GM11168 (cell line): Measurements from ENCODE around the gene DNAAF3.

Source experiments
- in situ Hi-C: fragments of 300-500 bp; cut with MboI; formaldehyde crosslinking; loops from one replicate; pipeline ENCODE4 v1.12.0; 2022; ENCODE audit warnings: low sequenced_read_pairs; ENCODE audit not compliant: unreplicated experiment

Gene DNAAF3

DNA sequence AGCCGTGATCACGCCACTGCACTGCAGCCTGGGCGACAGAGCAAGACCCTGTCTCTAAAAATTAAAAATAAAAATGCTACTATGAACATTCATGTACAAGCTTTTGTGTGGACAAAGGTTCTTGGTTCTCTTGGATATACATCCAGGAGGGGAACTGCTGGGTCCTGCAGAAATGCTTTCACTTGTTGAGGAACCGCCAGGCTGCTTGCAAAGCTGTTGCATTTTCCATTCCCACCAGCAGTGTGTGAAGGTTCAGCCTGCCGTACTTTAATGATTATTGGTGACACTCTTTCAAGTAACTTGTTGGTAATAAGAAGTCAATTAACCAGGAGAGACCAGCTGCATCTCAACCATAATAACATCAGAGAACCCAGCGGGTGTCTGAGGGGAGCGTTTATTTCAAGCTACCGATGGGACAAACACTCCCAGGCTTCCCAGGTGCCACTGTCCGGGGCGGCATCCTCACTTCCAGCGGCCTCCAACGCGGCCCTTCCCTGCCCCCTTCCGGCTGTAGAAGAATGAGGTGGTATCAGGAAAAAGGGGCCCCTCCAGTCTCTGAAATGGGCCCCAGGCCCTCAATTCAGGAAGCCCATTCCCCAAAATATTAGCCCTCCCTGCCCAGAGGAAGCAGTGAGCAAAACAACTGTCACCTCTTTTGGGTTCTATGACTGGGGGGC, 33.8 kb downstream of the DNAAF3 start:
- in situ Hi-C loops: loop anchor here (25.0 kb wide), 1 partner anchor 280 kb away; the partner anchor contains the start of gene UBE2S

DNA sequence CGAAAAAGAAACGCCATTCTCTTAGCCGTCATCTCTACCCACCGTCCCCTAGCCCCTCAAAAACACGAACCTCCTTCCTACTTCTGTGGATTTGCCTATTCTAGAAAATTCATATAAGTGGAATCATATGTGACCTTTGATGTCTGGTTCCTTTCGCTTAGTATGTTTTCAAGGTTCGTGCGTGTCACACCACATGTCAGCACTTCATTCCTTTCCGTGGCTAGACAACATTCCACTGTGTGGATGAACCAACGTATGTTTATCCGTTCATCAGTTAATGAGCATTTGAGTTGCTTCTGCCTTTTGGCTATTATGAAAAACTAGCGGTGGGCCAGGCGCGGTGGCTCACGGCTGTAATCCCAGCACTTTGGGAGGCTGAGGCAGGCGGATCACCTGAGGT, 35.0 kb downstream of the DNAAF3 start:
- in situ Hi-C loops: loop anchor here (25.0 kb wide), 1 partner anchor 281 kb away; the partner anchor contains the start of gene UBE2S

DNA sequence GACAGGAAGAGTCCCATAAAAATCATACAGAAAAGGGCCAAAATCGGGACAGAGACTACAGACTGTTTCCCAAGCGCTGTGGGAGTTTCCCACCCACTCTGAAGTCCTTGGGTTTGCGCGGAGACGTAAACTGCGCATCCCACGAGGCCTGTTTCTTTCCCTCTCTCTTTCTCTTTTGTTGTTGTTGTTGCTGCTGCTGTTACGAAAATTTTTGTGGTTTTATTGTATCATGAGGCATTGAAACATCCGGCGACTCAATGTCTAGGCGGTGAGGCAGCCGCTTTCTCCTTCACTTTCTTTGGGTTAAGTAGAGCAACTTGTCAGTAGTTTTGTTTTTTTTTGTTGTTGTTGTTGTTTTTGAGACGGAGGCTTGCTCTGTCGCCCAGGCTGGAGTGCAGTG, 47.4 kb downstream of the DNAAF3 start:
- in situ Hi-C loops: no loop called here

DNA sequence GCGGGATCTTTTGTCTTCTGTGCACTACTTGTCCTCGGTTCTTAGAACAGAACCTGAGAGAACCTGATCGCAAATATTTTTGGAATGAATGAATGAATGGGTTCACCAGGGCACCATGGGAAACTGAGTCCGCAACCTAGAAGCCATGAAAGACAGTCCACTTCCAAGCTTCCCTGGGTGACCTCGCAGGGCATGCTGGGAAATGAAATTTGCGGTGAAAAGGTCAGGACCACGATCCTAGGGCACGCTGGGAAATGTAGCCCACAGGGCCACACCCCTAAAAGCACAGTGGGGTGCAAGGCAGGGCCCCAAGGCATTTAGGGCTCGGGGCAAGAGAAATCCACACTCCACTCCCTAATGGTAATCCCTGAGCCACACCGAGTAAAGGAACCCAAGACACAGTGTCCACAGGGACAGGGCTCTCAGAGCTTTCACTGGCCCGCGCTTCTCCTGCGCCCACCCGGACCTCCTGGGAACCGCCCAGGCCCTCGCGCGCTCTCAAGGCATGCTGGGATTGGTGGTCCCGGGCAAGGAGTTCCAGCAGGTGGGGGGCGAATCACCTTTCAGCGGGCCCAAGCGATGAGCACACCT, 47.9 kb downstream of the DNAAF3 start:
- in situ Hi-C loops: no loop called here

DNA sequence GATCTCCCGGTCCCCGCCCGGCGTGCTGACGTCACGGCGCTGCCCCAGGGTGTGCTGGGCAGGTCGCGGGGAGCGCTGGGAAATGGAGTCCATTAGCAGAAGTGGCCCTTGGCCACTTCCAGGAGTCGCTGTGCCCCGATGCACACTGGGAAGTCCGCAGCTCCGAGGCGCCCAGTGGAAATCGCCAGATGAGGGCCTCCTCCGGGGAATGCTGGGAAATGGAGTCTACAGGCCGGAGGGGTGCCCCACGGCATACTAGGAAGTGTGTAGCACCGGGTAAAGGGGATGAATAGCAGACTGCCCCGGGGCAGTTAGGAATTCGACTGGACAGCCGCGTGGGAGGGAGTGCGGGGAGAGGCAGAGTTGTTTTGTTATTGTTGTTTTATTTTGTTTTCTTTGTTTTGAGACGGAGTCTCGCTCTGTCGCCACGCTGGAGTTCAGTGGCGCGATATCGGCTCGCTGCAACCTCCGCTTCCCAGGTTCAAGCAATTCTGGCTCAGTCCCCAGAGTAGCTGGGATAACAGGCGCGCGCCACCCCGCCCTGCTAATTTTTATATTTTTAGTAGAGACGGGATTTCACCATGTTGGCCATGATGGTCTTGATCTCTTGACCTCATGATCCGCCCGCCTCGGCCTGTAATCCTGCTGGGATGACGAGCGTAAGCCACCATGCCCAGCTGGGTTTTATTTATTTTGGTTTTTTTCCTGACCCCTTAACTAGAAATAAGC, 48.6 kb downstream of the DNAAF3 start:
- in situ Hi-C loops: no loop called here

DNA sequence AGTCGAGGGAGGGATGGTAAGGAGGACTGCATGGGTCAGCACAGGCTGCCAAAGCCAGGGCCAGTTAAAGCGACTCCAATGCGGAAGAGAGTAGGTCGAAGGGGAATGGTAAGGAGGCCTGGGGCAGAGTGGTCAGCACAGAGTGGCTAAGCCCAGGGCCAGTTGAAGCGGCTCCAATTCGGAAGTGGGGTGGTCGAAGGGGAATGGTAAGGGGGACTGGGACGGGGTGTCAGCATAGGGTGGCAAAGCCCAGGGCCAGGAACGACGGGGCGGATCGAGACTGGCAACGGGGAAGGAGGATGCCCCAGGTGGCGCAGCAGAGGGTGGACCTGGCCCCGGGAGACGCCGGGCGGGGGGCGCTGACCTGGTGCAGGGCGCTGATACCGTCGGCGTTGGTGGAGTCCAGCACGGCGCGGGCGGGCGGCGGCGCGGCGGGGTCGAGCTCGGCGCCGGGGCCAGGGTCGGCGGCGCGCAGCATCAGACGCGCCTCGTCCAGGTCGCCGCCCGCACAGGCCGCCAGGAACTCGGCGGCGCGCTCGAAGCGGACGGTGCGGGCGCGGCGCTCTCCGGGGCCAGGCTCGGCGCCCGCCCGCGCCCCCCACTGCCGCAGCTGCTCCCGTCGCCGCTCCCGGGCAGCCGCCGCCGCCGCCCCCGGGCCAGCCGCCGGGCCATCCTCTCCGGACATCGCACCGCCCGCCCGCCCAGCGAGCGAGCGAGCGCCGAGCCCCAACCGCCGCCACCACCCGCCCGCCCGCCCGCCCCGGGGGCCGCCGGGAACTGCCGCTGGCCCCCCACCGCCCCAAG, 49.4 kb downstream of the DNAAF3 start, which contains the start of gene PPP1R12C:
Gene PPP1R12C, minus strand, starts transcription at position 779 of the 804 bp plus-strand sequence. Its CDS starts 94 bp downstream, at position 685.
- in situ Hi-C loops: no loop called here

DNA sequence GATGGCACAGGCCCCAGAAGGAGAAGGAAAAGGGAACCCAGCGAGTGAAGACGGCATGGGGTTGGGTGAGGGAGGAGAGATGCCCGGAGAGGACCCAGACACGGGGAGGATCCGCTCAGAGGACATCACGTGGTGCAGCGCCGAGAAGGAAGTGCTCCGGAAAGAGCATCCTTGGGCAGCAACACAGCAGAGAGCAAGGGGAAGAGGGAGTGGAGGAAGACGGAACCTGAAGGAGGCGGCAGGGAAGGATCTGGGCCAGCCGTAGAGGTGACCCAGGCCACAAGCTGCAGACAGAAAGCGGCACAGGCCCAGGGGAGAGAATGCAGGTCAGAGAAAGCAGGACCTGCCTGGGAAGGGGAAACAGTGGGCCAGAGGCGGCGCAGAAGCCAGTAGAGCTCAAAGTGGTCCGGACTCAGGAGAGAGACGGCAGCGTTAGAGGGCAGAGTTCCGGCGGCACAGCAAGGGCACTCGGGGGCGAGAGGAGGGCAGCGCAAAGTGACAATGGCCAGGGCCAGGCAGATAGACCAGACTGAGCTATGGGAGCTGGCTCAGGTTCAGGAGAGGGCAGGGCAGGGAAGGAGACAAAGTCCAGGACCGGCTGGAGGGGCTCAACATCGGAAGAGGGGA, 50.1 kb downstream of the DNAAF3 start:
- in situ Hi-C loops: no loop called here

DNA sequence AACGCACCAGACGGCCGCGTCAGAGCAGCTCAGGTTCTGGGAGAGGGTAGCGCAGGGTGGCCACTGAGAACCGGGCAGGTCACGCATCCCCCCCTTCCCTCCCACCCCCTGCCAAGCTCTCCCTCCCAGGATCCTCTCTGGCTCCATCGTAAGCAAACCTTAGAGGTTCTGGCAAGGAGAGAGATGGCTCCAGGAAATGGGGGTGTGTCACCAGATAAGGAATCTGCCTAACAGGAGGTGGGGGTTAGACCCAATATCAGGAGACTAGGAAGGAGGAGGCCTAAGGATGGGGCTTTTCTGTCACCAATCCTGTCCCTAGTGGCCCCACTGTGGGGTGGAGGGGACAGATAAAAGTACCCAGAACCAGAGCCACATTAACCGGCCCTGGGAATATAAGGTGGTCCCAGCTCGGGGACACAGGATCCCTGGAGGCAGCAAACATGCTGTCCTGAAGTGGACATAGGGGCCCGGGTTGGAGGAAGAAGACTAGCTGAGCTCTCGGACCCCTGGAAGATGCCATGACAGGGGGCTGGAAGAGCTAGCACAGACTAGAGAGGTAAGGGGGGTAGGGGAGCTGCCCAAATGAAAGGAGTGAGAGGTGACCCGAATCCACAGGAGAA, 50.9 kb downstream of the DNAAF3 start:
- in situ Hi-C loops: no loop called here

DNA sequence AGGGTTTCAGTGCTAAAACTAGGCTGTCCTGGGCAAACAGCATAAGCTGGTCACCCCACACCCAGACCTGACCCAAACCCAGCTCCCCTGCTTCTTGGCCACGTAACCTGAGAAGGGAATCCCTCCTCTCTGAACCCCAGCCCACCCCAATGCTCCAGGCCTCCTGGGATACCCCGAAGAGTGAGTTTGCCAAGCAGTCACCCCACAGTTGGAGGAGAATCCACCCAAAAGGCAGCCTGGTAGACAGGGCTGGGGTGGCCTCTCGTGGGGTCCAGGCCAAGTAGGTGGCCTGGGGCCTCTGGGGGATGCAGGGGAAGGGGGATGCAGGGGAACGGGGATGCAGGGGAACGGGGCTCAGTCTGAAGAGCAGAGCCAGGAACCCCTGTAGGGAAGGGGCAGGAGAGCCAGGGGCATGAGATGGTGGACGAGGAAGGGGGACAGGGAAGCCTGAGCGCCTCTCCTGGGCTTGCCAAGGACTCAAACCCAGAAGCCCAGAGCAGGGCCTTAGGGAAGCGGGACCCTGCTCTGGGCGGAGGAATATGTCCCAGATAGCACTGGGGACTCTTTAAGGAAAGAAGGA, 51.8 kb downstream of the DNAAF3 start:
- in situ Hi-C loops: no loop called here

DNA sequence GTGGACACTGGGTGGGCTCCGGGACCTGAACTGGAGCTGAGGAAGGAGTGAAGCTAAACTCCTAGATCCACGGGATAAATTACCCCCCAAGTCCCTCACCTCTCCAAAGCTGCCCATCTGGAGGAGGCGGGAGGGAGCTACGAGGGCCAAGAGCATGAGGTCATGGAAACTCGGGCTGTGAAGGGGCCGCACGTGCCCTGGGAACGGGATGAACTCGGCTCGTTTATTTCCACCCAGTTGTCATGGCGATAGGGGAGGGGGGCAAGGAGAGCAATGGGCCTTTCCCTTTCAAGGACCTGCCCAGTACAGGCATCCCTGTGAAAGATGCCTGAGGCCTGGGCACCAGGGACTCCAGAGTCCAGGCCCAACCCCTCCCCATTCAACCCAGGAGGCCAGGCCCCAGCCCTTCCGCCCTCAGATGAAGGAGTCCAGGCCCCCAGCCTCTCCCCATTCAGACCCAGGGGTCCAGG, 52.8 kb downstream of the DNAAF3 start:
- in situ Hi-C loops: no loop called here

DNA sequence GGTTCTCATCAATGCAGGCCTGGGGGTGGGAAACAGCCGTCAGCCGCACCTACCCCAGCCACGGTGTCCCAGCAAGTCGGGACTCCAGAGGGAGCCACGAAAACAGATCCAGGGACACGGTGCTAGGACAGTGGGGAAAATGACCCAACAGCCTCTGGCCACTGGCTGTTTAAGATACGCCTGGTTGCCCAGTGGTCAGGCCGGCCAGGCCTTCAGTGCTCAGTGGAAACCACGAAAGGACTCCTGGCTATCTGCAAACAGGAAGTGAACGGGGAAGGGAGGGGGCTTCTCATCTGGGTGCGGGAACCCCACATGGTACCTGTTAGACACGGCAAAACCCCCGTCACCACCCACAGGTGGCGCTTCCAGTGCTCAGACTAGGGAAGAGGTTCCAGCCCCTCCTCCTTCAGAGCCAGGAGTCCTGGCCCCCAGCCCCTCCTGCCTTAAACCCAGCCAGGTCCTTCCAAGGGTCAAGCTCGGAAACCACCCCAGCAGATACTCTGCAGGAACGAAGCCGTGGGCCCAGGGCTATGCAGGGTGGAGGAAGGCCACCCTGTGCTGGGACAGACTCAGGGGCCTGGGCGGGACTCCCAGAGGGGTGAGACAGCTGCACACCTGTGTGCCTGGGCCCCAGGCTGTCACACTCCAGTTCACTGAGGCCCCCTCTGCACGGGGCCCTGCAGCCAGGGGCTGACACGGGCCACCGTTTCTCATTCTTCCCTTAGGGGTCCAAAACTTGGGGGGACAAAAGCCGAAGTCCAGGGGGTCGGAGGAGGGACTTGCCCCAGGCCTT, 53.4 kb downstream of the DNAAF3 start:
- in situ Hi-C loops: no loop called here

DNA sequence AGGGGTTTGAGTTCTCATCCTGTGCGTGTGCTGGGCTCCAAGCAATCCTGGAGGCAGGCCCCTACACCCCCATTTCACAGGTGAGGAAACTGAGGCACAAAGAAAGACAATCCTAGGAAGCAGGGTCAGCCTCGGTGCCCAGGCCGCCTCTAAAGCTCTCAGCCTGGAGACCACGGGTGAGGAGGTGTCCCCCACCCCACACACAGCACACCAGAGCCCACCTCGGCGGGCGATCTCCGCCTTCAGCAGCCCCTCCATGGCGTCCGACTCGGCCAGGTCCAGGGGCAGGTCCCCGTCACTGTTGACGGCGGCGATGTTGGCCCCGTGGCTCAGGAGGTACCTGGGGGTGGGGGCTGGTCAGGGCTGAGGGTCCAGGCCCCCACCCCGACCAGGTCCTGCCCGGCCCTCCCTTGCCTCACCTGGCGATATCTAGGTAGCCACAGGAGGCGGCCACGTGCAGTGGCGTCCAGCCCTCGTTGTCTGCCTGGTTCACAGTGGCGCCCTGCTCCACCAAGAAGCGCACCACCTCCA, 54.1 kb downstream of the DNAAF3 start:
- in situ Hi-C loops: no loop called here

DNA sequence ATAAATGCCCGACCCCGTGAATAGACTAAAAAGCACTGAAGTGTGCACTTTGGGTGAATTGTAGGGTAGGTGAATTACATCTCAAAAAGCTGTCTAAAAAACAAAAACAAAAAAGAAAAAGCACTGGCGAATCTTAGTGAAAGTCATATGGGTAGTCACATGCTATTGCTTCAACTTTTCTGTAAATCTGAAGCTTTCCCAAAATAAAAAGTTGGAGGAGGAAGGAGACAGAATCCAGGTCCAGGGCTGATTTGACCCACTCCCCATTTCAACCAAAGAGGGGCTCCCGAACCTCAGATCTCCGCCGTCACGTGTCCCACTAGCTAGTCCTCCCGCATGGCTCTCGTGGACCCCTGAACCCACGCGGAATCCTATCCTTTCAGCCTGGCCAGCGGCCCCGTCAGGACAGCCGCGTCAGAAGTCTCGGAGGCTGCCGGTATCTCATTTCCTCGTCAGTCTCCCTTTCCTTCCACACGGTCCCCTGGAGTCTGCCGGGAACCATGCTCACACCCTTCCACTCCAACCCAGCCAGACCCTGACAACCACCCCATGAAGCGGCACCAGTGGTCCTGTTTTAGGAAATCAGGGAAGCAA, 55.1 kb downstream of the DNAAF3 start:
- in situ Hi-C loops: no loop called here

DNA sequence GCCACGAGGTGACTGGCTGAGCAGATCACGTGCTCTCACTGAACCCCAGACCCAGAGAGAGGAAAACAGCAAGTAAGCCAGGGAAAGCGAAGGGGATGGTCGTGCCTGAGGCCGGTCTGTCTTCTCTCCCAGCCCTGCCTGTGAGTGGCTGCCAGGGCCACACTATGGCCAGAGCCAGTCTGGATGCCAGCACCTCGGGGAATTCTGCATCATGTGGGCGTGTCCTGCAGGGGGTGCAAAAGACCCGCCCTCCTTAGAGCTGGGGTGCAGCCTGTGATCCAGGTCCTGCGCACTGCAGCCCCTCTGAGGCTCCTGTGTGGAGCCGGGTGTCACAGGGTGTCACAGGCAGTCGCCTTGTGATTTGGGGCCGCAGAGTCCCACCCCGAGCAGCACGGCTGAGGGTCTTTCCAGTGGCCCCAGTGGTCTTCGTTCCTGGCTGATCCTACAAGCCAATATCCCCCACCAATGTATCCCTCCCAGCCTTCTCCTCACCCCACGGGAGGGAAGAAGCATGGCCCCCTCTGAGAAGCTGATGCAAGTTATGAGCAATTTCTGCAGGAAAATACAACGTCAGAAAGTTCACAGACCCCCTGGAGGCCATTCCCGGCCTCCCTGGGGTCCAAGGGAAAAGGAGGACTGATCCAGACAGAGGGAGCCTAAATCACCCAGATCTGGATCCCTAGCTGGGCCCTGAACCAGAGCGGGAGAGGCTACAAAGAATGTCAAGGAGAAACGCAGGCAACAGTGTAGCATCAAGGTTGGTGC, 56.7 kb downstream of the DNAAF3 start:
- in situ Hi-C loops: no loop called here
